Skin of body (tissue), 1 donor: Measurements from ENCODE around the gene DNAJC28. TPM values are rescaled to one million over a fixed set of nuclear protein-coding genes. Genes with fewer than 3 reads are reported as not detected.

Source experiments
- total RNA-seq: library from RNA; depleted of rRNA; stranded (reverse); fragments of >200 nt; gene quantifications from one replicate; pipeline ENCODE4 v1.2.3, GENCODE V29; 2014

Gene DNAJC28
- total RNA-seq, 1 donor from 2014 or later, result 1.6 TPM

Other genes with a start within 250 kb of the DNAJC28 start
- gene IL10RB, start 225.3 kb downstream of the DNAJC28 start, total RNA-seq, result 28.9 TPM
- 27.1 TPM for gene IFNAR1, start 166.7 kb downstream of the DNAJC28 start, total RNA-seq
- 63.1 TPM for gene IFNGR2, start 88.3 kb downstream of the DNAJC28 start, total RNA-seq
- 31.6 TPM for gene TMEM50B, start 11.7 kb downstream of the DNAJC28 start, total RNA-seq
- 58.1 TPM for gene GART, start 50.4 kb upstream of the DNAJC28 start, total RNA-seq
- 285 TPM for gene SON, start 51.3 kb upstream of the DNAJC28 start, total RNA-seq
- gene DONSON, start 97.0 kb upstream of the DNAJC28 start, total RNA-seq, result 13.2 TPM
- 38.6 TPM for gene CRYZL1, start 150.0 kb upstream of the DNAJC28 start, total RNA-seq
- gene ITSN1, start 150.8 kb upstream of the DNAJC28 start, total RNA-seq, result 42.6 TPM